NCI-H2196 (cell line): ENCODE measurements around the gene TMEM50A.
"Not testable (repeated sequence)": the region's sequence is repeated elsewhere in the genome, so short reads cannot be mapped to it uniquely, and the experiment has no call there.

Experiments
- DNase-seq: peaks from one replicate; lab custom pipeline; 2025; ENCODE audit not compliant: unreplicated experiment; lab: John Stamatoyannopoulos, UW

Gene TMEM50A

DNA sequence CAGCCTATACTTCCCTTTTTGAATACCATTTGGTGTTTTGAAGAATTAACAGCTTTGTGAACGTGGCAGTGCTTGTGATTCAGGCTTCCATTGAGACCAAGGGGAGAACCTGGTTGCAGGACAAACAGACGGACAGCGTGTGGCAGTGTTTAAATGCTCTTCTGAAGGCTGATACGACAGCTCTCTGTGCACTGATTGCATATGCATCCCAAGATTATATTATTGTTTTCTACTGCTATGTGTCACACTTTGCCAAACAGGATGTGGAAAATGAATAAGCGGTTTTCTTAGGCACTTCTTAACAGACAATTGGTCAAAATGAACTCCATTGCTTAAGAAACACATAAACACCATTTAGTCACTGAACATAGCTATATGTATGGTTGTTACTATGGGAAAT lies 8.2 kb upstream of the TMEM50A start:
- not testable (repeated sequence) for DNase-seq

DNA sequence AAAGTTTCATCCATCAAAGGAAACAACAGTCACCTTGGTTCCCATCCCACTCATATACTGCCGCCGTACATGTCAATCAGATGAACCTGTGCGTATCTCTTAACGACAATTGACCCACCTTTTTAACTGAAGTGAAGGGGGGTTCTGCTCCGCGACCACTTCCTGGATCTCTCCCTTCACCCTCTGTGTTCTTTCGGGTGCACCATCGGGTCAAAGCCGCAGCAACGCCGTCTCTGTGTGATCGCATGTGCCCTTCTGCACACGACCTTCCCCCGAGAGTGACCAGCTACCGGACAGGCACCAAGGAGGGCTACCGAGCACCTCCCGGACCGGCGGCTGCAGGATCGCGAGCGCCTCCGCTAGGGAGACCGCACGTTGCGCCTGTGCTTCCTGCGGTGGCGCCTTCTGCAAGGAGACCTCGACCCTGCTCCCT lies 1.2 kb upstream of the TMEM50A start:
- DNase-seq, result not testable (repeated sequence)

DNA sequence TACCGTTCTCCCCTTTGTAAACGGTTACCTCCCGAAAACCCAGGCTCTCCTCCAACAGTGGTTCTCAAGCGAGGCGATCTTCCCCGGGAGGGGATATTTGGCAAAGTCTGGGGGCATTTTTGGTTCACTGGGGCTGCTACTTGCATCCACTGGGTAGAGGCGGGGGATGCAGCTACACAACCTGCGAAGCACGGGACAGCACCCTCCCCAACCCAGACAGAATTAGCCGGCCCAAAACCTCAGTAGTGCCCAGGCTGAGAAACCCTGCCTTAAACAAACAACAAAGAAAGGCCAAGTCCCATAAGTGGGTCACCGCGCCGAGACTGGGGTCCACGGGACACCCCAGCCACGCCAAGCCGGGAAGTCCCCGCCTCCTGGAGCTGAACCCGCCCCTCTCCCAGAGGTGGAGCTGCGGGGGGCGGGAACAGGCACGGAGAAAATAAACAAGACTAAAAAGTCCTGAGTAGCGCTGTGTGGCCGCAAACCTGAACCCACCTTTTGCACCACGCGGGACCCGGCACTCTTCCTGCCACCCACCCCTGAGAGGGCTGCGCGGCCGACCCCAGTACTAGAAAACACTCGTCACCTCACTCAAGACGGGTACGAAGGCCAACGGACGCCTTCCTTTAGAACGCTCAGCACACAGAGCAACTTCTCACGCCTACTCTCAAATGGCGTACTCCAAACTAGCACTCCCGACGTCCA lies 499 bp upstream of the TMEM50A start:
- DNase-seq, result not testable (repeated sequence)

DNA sequence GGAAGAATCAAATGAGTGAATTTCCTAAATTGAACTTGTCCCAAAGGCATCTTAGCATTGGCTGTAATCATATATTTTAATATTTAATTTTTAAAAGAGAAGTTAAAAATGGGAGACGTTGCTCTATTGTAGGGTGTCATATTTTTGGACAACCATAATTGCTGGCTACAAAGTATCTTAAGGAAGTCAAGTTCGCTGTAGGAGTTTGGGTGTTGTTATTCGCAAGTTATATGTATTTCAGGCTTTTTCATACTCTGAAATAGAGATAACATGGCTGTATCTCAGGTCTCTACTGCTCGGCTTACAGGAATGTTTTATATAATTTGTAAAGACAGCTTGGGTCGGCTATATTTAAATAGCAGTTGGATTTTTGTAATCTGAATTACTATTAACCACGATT lies 852 bp downstream of the TMEM50A start:
- no peak for DNase-seq

DNA sequence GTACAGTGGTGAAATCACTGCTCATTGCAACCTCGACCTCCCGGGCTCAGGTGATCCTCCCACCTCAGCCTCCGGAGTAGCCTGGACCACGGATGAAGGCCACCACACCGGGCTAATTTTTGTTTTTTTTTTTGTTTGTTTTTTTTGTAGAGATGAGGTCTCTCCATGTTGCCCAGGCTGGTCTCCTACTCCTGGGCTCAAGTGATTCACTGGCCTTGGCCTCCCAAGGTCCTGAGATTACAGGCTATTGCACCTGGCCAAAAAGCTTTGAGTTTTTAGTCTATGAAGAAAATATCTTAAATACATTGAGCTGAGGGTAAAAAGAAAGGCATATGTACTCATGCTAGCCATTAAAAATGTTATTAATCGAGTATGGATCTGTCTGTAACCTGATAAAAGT lies 3.6 kb downstream of the TMEM50A start:
- no peak for DNase-seq

DNA sequence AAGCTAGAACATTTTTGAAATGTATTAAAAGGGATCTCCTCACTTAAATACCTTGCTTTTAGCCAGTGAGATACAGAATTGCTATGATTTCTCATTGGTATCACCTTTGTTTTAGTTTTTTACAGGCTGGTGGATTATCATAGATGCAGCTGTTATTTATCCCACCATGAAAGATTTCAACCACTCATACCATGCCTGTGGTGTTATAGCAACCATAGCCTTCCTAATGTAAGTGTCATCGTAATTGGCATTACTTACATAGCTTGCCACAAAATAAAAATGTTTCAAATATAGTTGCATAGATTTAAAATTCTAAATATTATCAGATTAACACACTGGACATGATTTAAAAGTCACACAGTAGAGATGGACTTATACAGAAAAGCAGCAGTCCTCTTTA lies 4.7 kb downstream of the TMEM50A start:
- DNase-seq, result no peak

DNA sequence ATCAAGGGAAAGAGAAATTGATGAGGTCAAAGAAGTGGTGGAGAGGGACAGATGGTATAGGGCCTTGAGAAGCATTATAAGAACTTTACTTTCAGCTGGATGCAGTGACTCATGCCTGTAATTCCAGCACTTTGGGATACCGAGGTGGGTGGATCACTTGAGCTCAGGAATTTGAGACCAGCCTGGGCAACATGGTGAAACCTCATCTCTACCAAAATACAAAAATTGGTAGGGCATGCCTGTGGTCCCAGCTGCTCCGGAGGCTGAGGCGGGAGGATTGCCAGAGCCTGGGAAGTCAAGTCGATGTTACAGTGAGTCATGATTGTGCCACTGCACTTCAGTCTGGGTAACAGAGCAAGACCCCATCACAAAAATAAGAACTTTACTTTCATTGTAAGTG lies 5.7 kb downstream of the TMEM50A start:
- no peak for DNase-seq

DNA sequence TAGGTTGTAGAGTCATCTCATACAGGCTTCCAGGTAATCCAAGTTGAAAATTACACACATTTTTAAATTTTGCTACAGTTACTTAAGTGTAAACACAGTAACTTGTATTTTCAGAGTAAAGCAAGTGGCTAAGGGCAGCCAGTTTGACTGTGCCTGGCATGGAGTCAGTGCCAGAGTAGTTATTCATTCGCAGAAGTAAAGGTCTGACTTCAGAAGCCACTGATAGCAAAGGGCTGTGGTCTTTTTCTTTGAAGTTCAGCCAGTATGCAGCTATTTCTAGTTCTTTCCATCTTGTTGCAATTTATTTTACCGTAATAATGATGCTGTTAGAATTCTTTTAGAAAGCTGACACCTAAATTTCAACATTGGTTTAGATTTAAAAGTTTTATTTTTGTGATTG lies 9.4 kb downstream of the TMEM50A start:
- DNase-seq, result no peak

DNA sequence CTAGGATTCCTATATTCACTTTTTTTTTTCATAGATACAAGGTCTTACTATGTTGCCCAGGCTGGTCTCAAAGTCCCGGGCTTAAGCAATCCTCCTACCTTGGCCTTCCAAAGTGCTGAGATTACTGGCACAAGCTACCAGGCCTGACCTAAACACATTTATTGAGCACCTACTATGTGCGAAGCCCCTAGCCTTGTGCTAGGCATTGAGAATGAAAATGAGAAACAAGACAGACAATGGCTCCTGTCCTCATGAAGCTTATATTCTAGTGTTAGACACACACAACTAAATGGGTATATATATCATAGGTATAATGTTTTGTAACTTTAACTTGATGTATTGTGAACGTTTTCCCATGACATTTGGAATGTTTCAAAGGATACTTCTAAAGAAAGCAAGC lies 11.5 kb downstream of the TMEM50A start:
- no peak for DNase-seq

DNA sequence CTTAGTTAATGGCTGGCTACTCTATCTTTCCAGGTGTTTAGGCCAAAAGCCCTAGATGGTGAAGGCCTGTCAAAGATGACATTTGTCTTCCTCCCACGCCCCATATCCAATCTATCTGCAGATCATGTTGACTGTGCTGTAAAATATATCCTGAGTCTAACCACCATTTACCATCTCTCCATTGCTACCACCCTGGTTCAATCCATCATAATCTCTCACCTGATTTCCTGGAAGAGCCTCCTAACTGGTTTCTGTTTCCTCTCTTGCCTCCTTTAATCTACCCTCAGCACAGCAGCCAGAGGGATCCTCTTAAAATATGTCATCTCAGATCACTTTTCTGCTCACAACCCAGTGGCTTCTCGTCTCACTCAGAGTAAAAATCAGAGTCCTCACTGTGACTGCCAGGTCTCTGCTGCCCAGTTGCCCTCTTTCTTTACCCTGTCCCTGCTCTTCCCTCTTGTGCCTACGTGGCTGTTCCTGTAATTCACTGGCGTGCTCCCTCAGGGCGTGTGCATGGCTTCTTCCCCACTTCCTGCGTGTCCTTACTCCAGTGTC lies 17.8 kb downstream of the TMEM50A start:
- no peak for DNase-seq

DNA sequence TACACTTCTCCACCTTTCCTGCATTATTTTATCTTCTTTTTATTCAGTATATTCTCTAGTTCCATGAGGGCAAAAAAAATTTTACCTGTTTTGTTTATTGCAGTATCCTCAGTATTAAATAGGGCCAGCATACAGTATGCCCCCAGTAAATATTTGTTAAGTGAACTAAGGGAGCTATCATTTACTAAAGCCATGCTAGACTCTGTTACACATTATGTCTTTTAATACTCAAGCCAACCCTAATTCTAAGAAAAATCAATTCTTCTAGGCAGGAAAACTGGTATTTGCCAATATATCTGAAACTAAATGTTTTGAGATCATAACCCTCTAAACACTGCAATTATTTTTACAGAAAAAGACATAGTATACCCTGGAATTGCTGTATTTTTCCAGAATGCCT lies 18.3 kb downstream of the TMEM50A start:
- no peak for DNase-seq

DNA sequence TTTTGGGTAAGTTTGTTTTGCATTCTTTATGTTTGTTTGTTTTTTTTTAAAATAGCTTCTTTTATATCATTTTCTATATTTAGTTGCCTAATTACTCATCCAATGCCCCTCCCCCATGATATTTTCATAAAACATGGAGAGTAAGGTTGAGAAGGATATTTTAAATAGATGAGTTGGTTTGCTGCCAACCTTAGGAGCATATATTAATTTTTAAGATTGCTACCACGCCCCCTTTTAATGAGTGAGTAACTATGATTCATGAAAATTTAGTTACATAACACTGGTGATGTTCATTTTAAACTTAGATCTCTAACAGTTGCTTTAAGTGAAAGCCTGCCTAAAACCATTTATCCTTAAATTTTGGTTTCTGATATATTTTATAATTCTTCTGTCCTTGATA lies 18.7 kb downstream of the TMEM50A start:
- no peak for DNase-seq

DNA sequence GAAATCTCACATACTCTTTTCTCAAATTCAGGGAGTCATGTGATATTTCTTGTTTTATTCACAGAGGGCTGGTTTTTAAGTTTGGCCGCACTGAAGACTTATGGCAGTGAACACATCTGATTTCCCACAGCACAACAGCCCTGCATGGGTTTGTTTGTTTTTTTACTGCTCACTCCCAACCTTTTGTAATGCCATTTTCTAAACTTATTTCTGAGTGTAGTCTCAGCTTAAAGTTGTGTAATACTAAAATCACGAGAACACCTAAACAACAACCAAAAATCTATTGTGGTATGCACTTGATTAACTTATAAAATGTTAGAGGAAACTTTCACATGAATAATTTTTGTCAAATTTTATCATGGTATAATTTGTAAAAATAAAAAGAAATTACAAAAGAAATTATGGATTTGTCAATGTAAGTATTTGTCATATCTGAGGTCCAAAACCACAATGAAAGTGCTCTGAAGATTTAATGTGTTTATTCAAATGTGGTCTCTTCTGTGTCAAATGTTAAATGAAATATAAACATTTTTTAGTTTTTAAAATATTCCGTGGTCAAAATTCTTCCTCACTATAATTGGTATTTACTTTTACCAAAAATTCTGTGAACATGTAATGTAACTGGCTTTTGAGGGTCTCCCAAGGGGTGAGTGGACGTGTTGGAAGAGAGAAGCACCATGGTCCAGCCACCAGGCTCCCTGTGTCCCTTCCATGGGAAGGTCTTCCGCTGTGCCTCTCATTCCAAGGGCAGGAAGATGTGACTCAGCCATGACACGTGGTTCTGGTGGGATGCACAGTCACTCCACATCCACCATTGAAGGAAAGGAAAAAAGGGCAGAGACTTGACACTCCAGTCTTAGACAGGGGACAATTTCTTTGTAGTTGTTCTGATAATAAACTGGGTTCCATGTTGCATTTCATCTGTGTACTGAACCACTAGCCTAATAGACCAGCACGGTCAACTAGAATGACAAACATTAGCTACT lies 22.8 kb downstream of the TMEM50A start:
- no peak for DNase-seq

DNA sequence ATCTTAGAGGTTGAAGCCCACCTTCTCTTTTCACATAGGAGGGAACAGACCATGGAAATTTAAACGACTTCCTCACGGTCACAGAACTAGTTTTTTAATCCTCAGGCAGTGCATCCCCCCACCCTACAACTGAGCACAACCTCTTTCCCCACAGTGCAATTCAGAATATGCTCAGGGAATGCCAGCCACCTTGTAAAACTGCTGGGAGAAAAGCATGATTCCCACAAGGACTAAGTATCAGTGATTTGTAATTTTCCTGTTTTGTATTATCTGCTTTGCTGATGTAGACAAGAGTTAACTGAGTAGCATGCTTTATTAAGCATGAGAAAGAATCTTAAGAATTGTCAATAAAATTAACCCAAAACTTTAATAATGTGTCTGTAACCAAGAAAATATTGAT lies 23.8 kb downstream of the TMEM50A start:
- no peak for DNase-seq

DNA sequence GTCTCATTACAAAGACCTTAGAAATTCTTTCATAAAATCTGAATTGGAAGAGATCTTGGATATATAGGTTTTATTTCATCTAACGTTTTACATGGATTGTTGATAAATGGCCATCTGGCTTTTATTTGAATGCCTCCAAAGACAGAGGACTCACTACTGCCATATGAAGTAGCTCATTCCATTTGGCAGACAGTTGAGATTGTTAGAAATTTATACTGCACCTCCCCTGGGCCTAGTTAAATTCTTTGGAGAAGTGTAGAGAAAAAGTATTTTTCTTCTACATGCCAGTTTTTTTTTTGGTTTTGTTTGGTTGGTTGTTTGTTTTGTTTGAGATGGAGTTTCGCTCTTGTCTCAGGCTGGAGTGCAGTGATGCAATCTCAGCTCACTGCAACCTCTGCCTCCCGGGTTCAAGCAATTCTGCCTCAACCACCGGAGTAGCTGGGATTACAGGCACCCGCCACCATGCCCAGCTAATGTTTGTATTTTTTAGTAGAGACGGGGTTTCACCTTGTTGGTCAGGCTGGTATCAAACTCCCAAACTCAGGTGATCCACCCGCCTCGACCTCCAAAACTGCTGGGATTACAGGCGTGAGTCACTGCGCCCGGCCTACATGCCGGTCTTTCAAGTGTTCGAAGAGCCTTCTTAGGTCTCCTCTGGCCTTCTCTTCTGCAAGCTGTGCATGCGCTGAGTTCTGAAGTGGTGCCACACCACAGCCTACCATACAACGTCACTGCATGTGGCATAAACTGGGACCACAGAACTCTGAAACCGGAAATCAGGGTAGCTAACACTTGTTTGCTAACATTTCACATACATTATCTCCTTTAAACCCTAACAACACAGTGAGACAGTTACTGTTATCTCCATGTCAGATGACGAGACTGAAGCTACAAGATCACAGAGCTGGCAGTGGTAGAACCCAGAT lies 24.8 kb downstream of the TMEM50A start:
- not testable (repeated sequence) for DNase-seq

DNA sequence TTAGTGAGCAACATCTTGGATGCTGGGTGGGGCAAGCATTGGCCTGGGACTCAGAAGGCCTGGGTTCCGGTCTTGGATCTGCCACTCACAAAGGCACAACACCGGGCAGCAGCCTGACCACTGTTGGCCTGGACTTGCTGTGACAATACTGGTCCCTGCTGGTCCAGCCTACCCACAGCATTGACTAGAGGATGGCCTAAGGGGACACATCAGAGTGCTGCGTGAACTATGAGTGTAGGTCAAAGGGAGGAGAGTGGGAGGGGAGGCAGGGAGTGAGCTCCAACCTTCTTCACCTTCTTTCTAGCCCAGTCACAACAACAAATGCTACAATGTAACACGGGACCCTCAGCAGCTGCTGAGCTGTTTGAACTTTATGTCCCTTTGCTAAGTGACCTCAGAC lies 31.1 kb downstream of the TMEM50A start:
- DNase-seq, result no peak

DNA sequence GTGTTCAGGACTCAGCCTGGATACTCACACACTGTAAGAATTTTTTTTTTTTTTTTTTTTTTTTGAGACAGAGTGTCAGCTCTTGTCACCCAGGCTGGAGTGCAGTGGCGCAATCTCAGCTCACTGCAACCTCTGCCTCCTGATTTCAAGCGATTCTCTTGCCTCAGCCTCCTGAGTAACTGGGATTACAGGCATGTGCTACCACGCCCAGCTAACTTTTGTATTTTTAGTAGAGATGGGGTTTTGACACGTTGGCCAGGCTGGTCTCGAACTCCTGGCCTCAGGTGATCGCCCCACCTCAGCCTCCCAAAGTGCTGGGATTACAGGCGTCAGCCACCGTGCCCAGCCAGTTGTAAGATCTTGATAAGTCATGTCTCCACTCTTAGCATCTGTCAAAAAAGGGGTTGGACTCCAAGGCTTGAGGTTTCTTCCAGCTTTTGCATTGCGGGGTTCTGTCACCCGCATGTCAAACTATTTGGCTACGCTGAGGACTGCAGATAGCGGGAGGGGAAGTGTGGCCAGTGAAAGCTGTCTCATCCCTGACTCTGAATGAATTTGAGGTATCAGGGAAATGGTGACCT lies 31.6 kb downstream of the TMEM50A start:
- DNase-seq, result not testable (repeated sequence)

DNA sequence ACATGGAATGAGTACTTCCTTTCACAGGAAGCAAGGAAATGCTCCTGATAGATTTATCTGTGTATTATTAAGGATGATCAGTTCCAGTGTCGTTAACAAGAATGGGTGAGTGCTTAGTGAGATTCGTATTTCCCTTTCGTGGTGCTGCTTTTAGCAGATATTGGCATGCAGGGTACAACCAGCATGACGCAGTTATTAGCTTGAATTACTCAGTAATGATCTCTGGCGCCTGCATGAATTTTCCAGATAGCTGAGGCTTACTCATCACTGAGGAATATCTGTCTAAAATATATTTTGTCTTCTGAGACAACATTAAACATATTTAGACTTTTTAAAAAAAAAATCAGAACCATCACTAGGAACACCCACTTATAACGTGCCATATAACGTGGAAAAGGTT lies 33.6 kb downstream of the TMEM50A start:
- DNase-seq, result not testable (repeated sequence)

DNA sequence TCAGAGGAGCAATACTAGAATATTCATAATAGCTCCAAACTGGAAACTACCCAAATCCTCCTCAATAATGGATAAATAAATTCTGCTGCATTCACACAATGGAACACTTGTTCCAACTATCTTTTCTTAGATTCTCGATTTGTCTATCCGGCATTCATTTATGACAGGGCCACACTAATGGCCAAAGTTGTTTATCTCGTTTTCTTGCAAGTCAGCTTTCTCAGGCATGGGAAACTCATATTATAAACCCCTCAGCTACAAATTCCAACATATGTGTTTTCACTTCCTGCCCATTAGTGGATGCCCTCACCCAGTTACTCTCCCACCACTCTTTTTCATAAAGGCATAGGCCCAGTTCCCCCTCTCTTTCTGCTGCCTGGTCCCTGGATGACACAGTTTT lies 40.2 kb downstream of the TMEM50A start:
- not testable (repeated sequence) for DNase-seq

DNA sequence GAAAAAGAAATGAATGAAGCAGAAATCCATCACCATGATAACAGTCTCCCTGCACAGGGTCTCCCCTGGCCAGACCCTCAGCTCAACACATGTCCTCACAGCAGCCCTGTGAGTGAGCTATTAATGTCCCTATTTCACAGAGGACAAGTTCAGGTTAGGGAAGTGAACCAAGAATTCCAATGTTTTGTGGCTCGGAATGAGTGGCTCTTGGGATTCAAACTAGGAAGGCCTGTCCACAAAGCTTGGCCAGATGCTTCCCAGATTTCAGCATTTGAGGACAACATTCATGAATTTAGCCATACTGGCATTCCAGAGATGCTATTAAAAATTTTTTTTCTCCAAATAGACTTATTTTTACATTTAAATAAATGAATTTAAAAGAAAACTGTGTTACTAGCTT lies 44.4 kb downstream of the TMEM50A start:
- not testable (repeated sequence) for DNase-seq
